Endothelial cell of umbilical vein (primary cell): ENCODE measurements around the gene TANGO2.

ENCODE experiments used
- EZH2 ChIP-seq: IDR thresholded peaks from 2 replicates; pipeline ENCODE4 v1.6.1; 2012; ENCODE audit warnings: borderline replicate concordance, low read depth, mild to moderate bottlenecking, moderate library complexity, low read length, inconsistent platforms; ENCODE audit not compliant: severe bottlenecking
- FOS ChIP-seq: IDR thresholded peaks from 2 replicates; pipeline ENCODE4 v1.6.1; 2011; ENCODE audit warnings: mild to moderate bottlenecking, low read length, moderate library complexity, borderline replicate concordance; ENCODE audit not compliant: insufficient read depth
- GATA2 ChIP-seq: IDR thresholded peaks from 2 replicates; pipeline ENCODE4 v1.7.0; 2011; ENCODE audit warnings: low read depth, mild to moderate bottlenecking, moderate library complexity, mixed read lengths, low read length; ENCODE audit not compliant: insufficient read length, insufficient read depth
- MYC ChIP-seq: IDR thresholded peaks from one replicate; pipeline ENCODE4 v1.6.1; 2011; ENCODE audit warnings: mild to moderate bottlenecking, low read depth, low read length
- POLR2A ChIP-seq: IDR thresholded peaks from 2 replicates; pipeline ENCODE4 v1.6.1; 2012; ENCODE audit warnings: low read depth, mild to moderate bottlenecking, control low read depth, low read length
- POLR2AphosphoS5 ChIP-seq: IDR thresholded peaks from 2 replicates; pipeline ENCODE4 v1.6.1; 2012; ENCODE audit warnings: low read depth, mild to moderate bottlenecking, control low read depth, low read length, moderate library complexity; ENCODE audit not compliant: insufficient read depth
- TF ChIP-seq, protein P1 (sequence below), 2 donors: IDR thresholded peaks; 1 replicate in 1 of 2; 2 replicates in 1 of 2; pipeline ENCODE4 v1.5.1; 2011; ENCODE audit warnings: low read length in 2 of 2, mild to moderate bottlenecking in 2 of 2, moderate library complexity in 2 of 2, control low read depth in 1 of 2, inconsistent platforms in 1 of 2, low read depth in 1 of 2; ENCODE audit not compliant: insufficient read depth in 1 of 2; ENCODE audit errors: extremely low read depth in 1 of 2
- TF ChIP-seq, protein P2 (sequence below): IDR thresholded peaks from 2 replicates; pipeline ENCODE4 v1.6.1; 2011; ENCODE audit not compliant: insufficient read depth, insufficient read length

DNA sequence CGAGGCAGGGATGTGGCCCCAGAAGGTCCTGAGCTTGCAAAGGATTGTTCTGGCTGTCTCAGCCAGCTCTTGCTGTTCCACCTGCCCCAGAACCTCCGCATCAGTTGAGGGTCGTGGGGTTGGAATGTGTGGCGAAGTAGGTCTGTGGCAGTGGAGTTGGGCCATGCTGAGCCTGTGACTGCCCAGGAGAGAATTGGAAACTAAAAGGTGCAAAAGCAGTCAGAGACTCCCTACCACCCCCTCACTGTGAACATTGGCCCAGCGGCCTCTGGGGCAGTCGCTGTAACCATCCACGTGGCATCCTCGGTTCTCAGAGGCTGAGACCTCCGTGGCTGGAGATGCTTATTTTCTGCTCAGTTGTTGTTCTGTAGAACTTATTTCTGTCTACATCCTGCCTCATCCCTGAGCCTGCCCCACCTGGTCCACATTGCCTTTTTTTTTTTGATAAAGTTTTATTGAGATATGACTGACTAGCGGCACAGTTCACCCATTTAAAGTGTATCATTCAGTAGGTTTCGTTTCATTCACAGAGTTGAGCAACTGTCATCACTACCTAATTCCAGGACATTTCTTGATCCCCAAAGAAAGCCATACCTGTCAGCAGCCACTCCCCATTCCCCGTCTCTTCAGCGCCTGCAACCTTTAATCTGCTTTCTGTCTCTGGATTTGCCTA is 36.8 kb downstream of the TANGO2 start:
- TF ChIP-seq, protein P1, sequence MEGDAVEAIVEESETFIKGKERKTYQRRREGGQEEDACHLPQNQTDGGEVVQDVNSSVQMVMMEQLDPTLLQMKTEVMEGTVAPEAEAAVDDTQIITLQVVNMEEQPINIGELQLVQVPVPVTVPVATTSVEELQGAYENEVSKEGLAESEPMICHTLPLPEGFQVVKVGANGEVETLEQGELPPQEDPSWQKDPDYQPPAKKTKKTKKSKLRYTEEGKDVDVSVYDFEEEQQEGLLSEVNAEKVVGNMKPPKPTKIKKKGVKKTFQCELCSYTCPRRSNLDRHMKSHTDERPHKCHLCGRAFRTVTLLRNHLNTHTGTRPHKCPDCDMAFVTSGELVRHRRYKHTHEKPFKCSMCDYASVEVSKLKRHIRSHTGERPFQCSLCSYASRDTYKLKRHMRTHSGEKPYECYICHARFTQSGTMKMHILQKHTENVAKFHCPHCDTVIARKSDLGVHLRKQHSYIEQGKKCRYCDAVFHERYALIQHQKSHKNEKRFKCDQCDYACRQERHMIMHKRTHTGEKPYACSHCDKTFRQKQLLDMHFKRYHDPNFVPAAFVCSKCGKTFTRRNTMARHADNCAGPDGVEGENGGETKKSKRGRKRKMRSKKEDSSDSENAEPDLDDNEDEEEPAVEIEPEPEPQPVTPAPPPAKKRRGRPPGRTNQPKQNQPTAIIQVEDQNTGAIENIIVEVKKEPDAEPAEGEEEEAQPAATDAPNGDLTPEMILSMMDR (IDR thresholded peaks at IDR 0.05; ENCODE audit: extremely low read depth in 1 of 2, insufficient read depth in 1 of 2, low read depth in 1 of 2, low read length in 2 of 2), result no peak
- TF ChIP-seq MYC, result no peak
- TF ChIP-seq POLR2AphosphoS5, result no peak
- no peak for TF ChIP-seq GATA2
- TF ChIP-seq POLR2A, result no peak
- TF ChIP-seq FOS, result no peak
- TF ChIP-seq, protein P2, sequence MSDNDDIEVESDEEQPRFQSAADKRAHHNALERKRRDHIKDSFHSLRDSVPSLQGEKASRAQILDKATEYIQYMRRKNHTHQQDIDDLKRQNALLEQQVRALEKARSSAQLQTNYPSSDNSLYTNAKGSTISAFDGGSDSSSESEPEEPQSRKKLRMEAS, result no peak
- TF ChIP-seq EZH2, result no peak
